Kidney (tissue), 14 donors: ENCODE measurements around the gene BEST3. TPM values are rescaled to one million over a fixed set of nuclear protein-coding genes. Genes with fewer than 3 reads are reported as not detected.

Experiments used
- DNase-seq, 5 donors: peaks; one replicate each; pipeline ENCODE4 v3.0.0-alpha.2; 2013 to 2020
- FAIRE-seq: peaks from 2 replicates; lab custom pipeline; 2012; peaks lifted over from hg19 to GRCh38; lab: Jason Lieb, UNC
- H3K27ac ChIP-seq, 2 donors: one replicate each; pipeline ENCODE4 v1.7.0; 2013; ENCODE audit warnings: low read depth in 2 of 2, low read length in 2 of 2, inconsistent platforms in 1 of 2
- H3K27me3 ChIP-seq: one replicate; pipeline ENCODE4 v1.7.1; 2013; ENCODE audit warnings: low read length, inconsistent platforms; ENCODE audit not compliant: control insufficient read depth, insufficient read depth
- H3K36me3 ChIP-seq, 3 donors: one replicate each; pipeline versions ENCODE4 v1.7.0 to v1.7.1; 2013; ENCODE audit warnings: low read length in 3 of 3, control low read depth in 1 of 3, inconsistent platforms in 1 of 3; ENCODE audit not compliant: insufficient read depth in 3 of 3, control insufficient read depth in 2 of 3
- H3K4me1 ChIP-seq, 3 donors: one replicate each; pipeline versions ENCODE4 v1.7.0 to v1.7.1; 2013; ENCODE audit warnings: low read length in 3 of 3, inconsistent platforms in 1 of 3, low read depth in 1 of 3; ENCODE audit not compliant: control insufficient read depth in 2 of 3, insufficient read depth in 2 of 3
- H3K4me3 ChIP-seq, 3 donors: one replicate each; pipeline versions ENCODE4 v1.7.0 to v1.8.1; 2013; ENCODE audit warnings: low read length in 3 of 3, control low read depth in 1 of 3, inconsistent platforms in 1 of 3
- H3K9ac ChIP-seq, 3 donors: one replicate each; pipeline versions ENCODE4 v1.7.0 to v1.7.1; 2013; ENCODE audit warnings: low read length in 3 of 3, control low read depth in 1 of 3, inconsistent platforms in 1 of 3
- H3K9me3 ChIP-seq, 3 donors: one replicate each; pipeline versions ENCODE4 v1.7.0 to v1.7.1; 2013; ENCODE audit warnings: low read length in 3 of 3, control low read depth in 1 of 3, inconsistent platforms in 1 of 3; ENCODE audit not compliant: control insufficient read depth in 2 of 3, insufficient read depth in 1 of 3
- intact Hi-C: fragments of 100-400 bp; cut with DNase I; formaldehyde crosslinking; loops from one replicate; pipeline ENCODE4 v1.11.1; 2022
- polyA plus RNA-seq: library from polyadenylated mRNA; stranded (reverse); fragments of 350-450 nt; fragmentation: Illumina TruSeq; extraction: RNeasy Lipid Tissue Mini Kit (QIAGEN cat#74804); gene quantifications from one replicate; pipeline ENCODE4 v1.2.3, GENCODE V29; 2014; ENCODE audit warnings: low read depth, low replicate concordance; ENCODE audit not compliant: insufficient read depth
- total RNA-seq: library from RNA; stranded (reverse); fragmentation: NEBNext Ultra II Directional; extraction: Animal tissue kit (Norgen Biotek cat#: 25700); gene quantifications from one replicate; pipeline ENCODE4 v1.2.1, GENCODE V29; 2021
- TF ChIP-seq, protein P1 (sequence below): IDR thresholded peaks from 3 replicates; pipeline ENCODE4 v1.5.1; 2012; ENCODE audit warnings: mild to moderate bottlenecking, moderate library complexity, borderline replicate concordance; ENCODE audit not compliant: insufficient read depth; ENCODE audit errors: extremely low read depth
- donor health status: control.
- donor health status: control.
- donor health status: control.
- donor health status: control.
- donor health status: control.
- donor health status: DM: yes; HTN: yes; CAD: no.
- donor health status: Normal renal cell carcinoma (clear cell type).

Gene BEST3
- total and polyA plus RNA-seq, 2 donors from 2014 or later = 0.57 to 0.82 TPM

GRCh38 chr12:69726922-69727321, 27.8 kb upstream of the BEST3 start:
- Histone ChIP-seq H3K9me3 (no peaks in the 10 kb centered on the region), H3K4me3 (no peak overlapping the region), H3K36me3 (no peaks in the 10 kb centered on the region), H3K27ac (no peak overlapping the region), H3K27me3 (no peaks in the 10 kb centered on the region), H3K4me1 (no peaks in the 10 kb centered on the region), H3K9ac (no peak overlapping the region)
- DNase-seq = no peak
- no peak for FAIRE-seq
- intact Hi-C loops = no loop called here
- TF ChIP-seq, protein P1, sequence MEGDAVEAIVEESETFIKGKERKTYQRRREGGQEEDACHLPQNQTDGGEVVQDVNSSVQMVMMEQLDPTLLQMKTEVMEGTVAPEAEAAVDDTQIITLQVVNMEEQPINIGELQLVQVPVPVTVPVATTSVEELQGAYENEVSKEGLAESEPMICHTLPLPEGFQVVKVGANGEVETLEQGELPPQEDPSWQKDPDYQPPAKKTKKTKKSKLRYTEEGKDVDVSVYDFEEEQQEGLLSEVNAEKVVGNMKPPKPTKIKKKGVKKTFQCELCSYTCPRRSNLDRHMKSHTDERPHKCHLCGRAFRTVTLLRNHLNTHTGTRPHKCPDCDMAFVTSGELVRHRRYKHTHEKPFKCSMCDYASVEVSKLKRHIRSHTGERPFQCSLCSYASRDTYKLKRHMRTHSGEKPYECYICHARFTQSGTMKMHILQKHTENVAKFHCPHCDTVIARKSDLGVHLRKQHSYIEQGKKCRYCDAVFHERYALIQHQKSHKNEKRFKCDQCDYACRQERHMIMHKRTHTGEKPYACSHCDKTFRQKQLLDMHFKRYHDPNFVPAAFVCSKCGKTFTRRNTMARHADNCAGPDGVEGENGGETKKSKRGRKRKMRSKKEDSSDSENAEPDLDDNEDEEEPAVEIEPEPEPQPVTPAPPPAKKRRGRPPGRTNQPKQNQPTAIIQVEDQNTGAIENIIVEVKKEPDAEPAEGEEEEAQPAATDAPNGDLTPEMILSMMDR = no peak

GRCh38 chr12:69720750-69721149, 21.6 kb upstream of the BEST3 start:
- Histone ChIP-seq H3K27ac (no peak overlapping the region), H3K4me3 (no peak overlapping the region), H3K9ac (no peak overlapping the region), H3K27me3 (no peaks in the 10 kb centered on the region), H3K36me3 (no peaks in the 10 kb centered on the region), H3K9me3 (no peaks in the 10 kb centered on the region), H3K4me1 (no peaks in the 10 kb centered on the region)
- FAIRE-seq (no peak), DNase-seq (no peak)
- intact Hi-C loops = no loop called here
- TF ChIP-seq, protein P1 = no peak

- Histone ChIP-seq H3K36me3 (no peaks in the 10 kb centered on the region), H3K4me1 (no peaks in the 10 kb centered on the region), H3K4me3 (no peak overlapping the region), H3K9ac (no peak overlapping the region), H3K9me3 (no peaks in the 10 kb centered on the region), H3K27ac (no peak overlapping the region), H3K27me3 (no peaks in the 10 kb centered on the region)
- FAIRE-seq (no peak), DNase-seq (no peak)
- intact Hi-C loops = no loop called here
- TF ChIP-seq, protein P1 = no peak
Measured at GRCh38 chr12:69719336-69720316, 20.5 kb upstream of the BEST3 start.
